Immature natural killer cell (primary cell): ENCODE results near the gene BICDL2. TPM values are rescaled to one million over a fixed set of nuclear protein-coding genes. Genes with fewer than 3 reads are reported as not detected.

Experiments
- DNase-seq, 3 donors: peaks; one replicate each; pipeline ENCODE4 v3.0.0; 2022; ENCODE audit warnings: mixed read lengths in 1 of 3
- H3K27ac Mint-ChIP-seq, 6 donors: one replicate each; pipeline ENCODE4 v1.8.0; 2020; ENCODE audit warnings: mixed read lengths in 6 of 6, mild to moderate bottlenecking in 5 of 6, inconsistent platforms in 4 of 6, moderate library complexity in 3 of 6
- H3K27me3 Mint-ChIP-seq, 3 donors: one replicate each; pipeline ENCODE4 v1.8.0; 2020 to 2021; ENCODE audit warnings: low read depth in 3 of 3, mild to moderate bottlenecking in 3 of 3, mixed read lengths in 3 of 3, moderate library complexity in 3 of 3, inconsistent platforms in 1 of 3
- H3K36me3 Mint-ChIP-seq, 3 donors: one replicate each; pipeline ENCODE4 v1.8.0; 2020; ENCODE audit warnings: mixed read lengths in 3 of 3, inconsistent platforms in 2 of 3, mild to moderate bottlenecking in 2 of 3
- H3K4me1 Mint-ChIP-seq, 2 donors: one replicate each; pipeline ENCODE4 v1.8.0; 2020; ENCODE audit warnings: inconsistent platforms in 2 of 2, mild to moderate bottlenecking in 2 of 2, mixed read lengths in 2 of 2, moderate library complexity in 1 of 2
- H3K4me3 Mint-ChIP-seq, 5 donors: one replicate each; pipeline ENCODE4 v1.8.0; 2020; ENCODE audit warnings: mild to moderate bottlenecking in 5 of 5, mixed read lengths in 5 of 5, inconsistent platforms in 3 of 5, moderate library complexity in 3 of 5
- H3K9me3 Mint-ChIP-seq, 6 donors: one replicate each; pipeline ENCODE4 v1.8.0; 2020; ENCODE audit warnings: mild to moderate bottlenecking in 6 of 6, mixed read lengths in 6 of 6, inconsistent platforms in 4 of 6, moderate library complexity in 3 of 6
- polyA plus RNA-seq, 3 donors: library from polyadenylated mRNA; unstranded; fragments of 300-500 nt; fragmentation: Illumina TruSeq; gene quantifications; one replicate each; pipeline ENCODE4 v1.2.3, GENCODE V29; 2021

BICDL2 gene
- polyA plus RNA-seq, 3 donors from 2014 or later: not detected

- Mint-ChIP-seq H3K27me3 (peaks cover 2 to 13% (median 8%) of the 10 kb centered on the region in 3 donors), H3K4me3 (peak overlapping the region; percentile 86 to 94 (median 90)), H3K4me1 (peaks cover 43 to 45% of the 10 kb centered on the region in 2 donors), H3K9me3 (no peaks in the 10 kb centered on the region), H3K27ac (peak overlapping the region; percentile 79 to 96 (median 83)), H3K36me3 (peaks cover 3 to 15% (median 4%) of the 10 kb centered on the region in 3 donors)
- no peak for DNase-seq
These were observed 13.9 kb downstream of the BICDL2 start for GRCh38 chr16:3022684-3023414.

- Mint-ChIP-seq H3K27ac (peak overlapping the region; percentile 78 to 96 (median 82)), H3K9me3 (no peaks in the 10 kb centered on the region), H3K27me3 (peaks cover 2 to 13% (median 8%) of the 10 kb centered on the region in 3 donors), H3K4me3 (peak overlapping the region; percentile 86 to 94 (median 90)), H3K4me1 (peaks cover 43 to 45% of the 10 kb centered on the region in 2 donors), H3K36me3 (peaks cover 3 to 15% (median 4%) of the 10 kb centered on the region in 3 donors)
- DNase-seq: peak; percentile 58 to 64 (median 61)
These were observed 14.5 kb downstream of the BICDL2 start for GRCh38 chr16:3022208-3022683.

GRCh38 chr16:3021449-3022207 is 15.1 kb downstream of the BICDL2 start:
- peaks cover 43 to 45% of the 10 kb centered on the region in 2 donors for H3K4me1 Mint-ChIP-seq
- H3K36me3 Mint-ChIP-seq: peaks cover 3 to 10% (median 4%) of the 10 kb centered on the region in 3 donors
- H3K9me3 Mint-ChIP-seq: no peaks in the 10 kb centered on the region
- H3K27ac Mint-ChIP-seq: peak overlapping the region; percentile 57 to 96 (median 86)
- peak overlapping the region; percentile 87 to 94 (median 90) for H3K4me3 Mint-ChIP-seq
- DNase-seq: peak; percentile 68 to 75 (median 73)
- peaks cover 6 to 13% (median 12%) of the 10 kb centered on the region in 3 donors for H3K27me3 Mint-ChIP-seq

- Mint-ChIP-seq H3K27me3 (peaks cover 8 to 17% (median 12%) of the 10 kb centered on the region in 3 donors), H3K36me3 (peaks cover 0 to 3% (median 3%) of the 10 kb centered on the region in 3 donors), H3K27ac (peak overlapping the region; percentile 66 to 96 (median 86)), H3K4me3 (peak overlapping the region; percentile 90 to 94 (median 93)), H3K9me3 (no peaks in the 10 kb centered on the region), H3K4me1 (peaks cover 43 to 45% of the 10 kb centered on the region in 2 donors)
- peak in 2 of 3 donors; percentile 42 to 57 for DNase-seq
These were observed 15.9 kb downstream of the BICDL2 start for GRCh38 chr16:3020604-3021448.

- H3K9me3 Mint-ChIP-seq: no peaks in the 10 kb centered on the region
- H3K36me3 Mint-ChIP-seq: peaks cover 0 to 3% (median 3%) of the 10 kb centered on the region in 3 donors
- H3K27me3 Mint-ChIP-seq: peaks cover 8 to 17% (median 12%) of the 10 kb centered on the region in 3 donors
- peak within 1 kb of the TSS; percentile 66 to 96 (median 88) for H3K27ac Mint-ChIP-seq
- DNase-seq: peak; percentile 72 to 79 (median 76)
- peak within 1 kb of the TSS; percentile 90 to 94 (median 93) for H3K4me3 Mint-ChIP-seq
- peaks cover 43 to 45% of the 10 kb centered on the region in 2 donors for H3K4me1 Mint-ChIP-seq
These were observed 16.5 kb downstream of the BICDL2 start, which contains the start of gene TNFRSF12A for GRCh38 chr16:3020247-3020603. Gene TNFRSF12A, plus strand, starts transcription at chr16:3020368. Its CDS starts 30 bp downstream, at chr16:3020398.

- peaks cover 0 to 3% (median 3%) of the 10 kb centered on the region in 3 donors for H3K36me3 Mint-ChIP-seq
- H3K4me3 Mint-ChIP-seq: peak overlapping the region; percentile 85 to 93 (median 90)
- peak overlapping the region; percentile 17 to 86 (median 80) for H3K27ac Mint-ChIP-seq
- no peak for DNase-seq
- peaks cover 8 to 17% (median 12%) of the 10 kb centered on the region in 3 donors for H3K27me3 Mint-ChIP-seq
- H3K4me1 Mint-ChIP-seq: peaks cover 43 to 45% of the 10 kb centered on the region in 2 donors
- H3K9me3 Mint-ChIP-seq: no peaks in the 10 kb centered on the region
These were observed 17.0 kb downstream of the BICDL2 start for GRCh38 chr16:3019594-3020246.

- peaks cover 6 to 16% (median 13%) of the 10 kb centered on the region in 3 donors for H3K27me3 Mint-ChIP-seq
- DNase-seq: no peak
- H3K9me3 Mint-ChIP-seq: no peaks in the 10 kb centered on the region
- peaks cover 30% of the 10 kb centered on the region in 2 donors for H3K4me1 Mint-ChIP-seq
- H3K27ac Mint-ChIP-seq: no peak within 1 kb of the TSS
- no peaks in the 10 kb centered on the region for H3K36me3 Mint-ChIP-seq
- peak within 1 kb of the TSS in 1 of 5 donors; percentile 25 for H3K4me3 Mint-ChIP-seq
These were observed 18.8 kb downstream of the BICDL2 start, which contains the start of gene CLDN6 for GRCh38 chr16:3017794-3018506. Gene CLDN6, minus strand, starts transcription at chr16:3018183. Its CDS starts 2,162 bp downstream, at chr16:3016021.

GRCh38 chr16:3017344-3017743 is 19.4 kb downstream of the BICDL2 start:
- DNase-seq: no peak
- H3K4me1 Mint-ChIP-seq: peaks cover 24% of the 10 kb centered on the region in 2 donors
- no peak overlapping the region for H3K4me3 Mint-ChIP-seq
- H3K36me3 Mint-ChIP-seq: no peaks in the 10 kb centered on the region
- peaks cover 6 to 16% (median 13%) of the 10 kb centered on the region in 3 donors for H3K27me3 Mint-ChIP-seq
- no peaks in the 10 kb centered on the region for H3K9me3 Mint-ChIP-seq
- no peak overlapping the region for H3K27ac Mint-ChIP-seq

- no peaks in the 10 kb centered on the region for H3K9me3 Mint-ChIP-seq
- H3K4me1 Mint-ChIP-seq: peaks cover 11% of the 10 kb centered on the region in 2 donors
- H3K36me3 Mint-ChIP-seq: no peaks in the 10 kb centered on the region
- H3K27me3 Mint-ChIP-seq: peaks cover 9 to 11% (median 10%) of the 10 kb centered on the region in 3 donors
- no peak for DNase-seq
- H3K27ac Mint-ChIP-seq: no peak overlapping the region
- H3K4me3 Mint-ChIP-seq: no peak overlapping the region
These were observed 20.8 kb downstream of the BICDL2 start for GRCh38 chr16:3015865-3016521.

GRCh38 chr16:3014971-3015370 is 21.8 kb downstream of the BICDL2 start:
- Mint-ChIP-seq H3K27me3 (peaks cover 8 to 10% (median 10%) of the 10 kb centered on the region in 3 donors), H3K27ac (no peak overlapping the region), H3K4me3 (no peak overlapping the region), H3K4me1 (peaks cover 3 to 6% of the 10 kb centered on the region in 2 donors), H3K9me3 (no peaks in the 10 kb centered on the region), H3K36me3 (no peaks in the 10 kb centered on the region)
- no peak for DNase-seq

GRCh38 chr16:3013998-3014690 is 22.6 kb downstream of the BICDL2 start:
- Mint-ChIP-seq H3K9me3 (no peaks in the 10 kb centered on the region), H3K4me1 (peaks cover 0 to 1% of the 10 kb centered on the region in 2 donors), H3K27ac (no peak overlapping the region), H3K27me3 (peaks cover 6 to 10% (median 9%) of the 10 kb centered on the region in 3 donors), H3K4me3 (no peak overlapping the region), H3K36me3 (no peaks in the 10 kb centered on the region)
- DNase-seq: no peak
